K562 (cell line): Measurements from ENCODE around the gene PLPP4.

Source experiments
- EZH2 ChIP-seq: IDR thresholded peaks from 2 replicates; pipeline ENCODE4 v1.6.1; 2012; ENCODE audit warnings: low read depth, mild to moderate bottlenecking, inconsistent platforms, low read length, borderline replicate concordance
- POLR2A ChIP-seq: fragments of 450-650 bp; conservative IDR thresholded peaks from 2 replicates; pipeline ENCODE4 v1.6.1; 2016
- PTRF ChIP-seq: fragments of 450-650 bp; IDR thresholded peaks from 2 replicates; pipeline ENCODE4 v1.6.1; 2016; ENCODE audit warnings: mild to moderate bottlenecking, missing genetic modification characterization, missing compliant biosample characterization
- RNF2 ChIP-seq: sonication (generic); IDR thresholded peaks from 2 replicates; pipeline ENCODE4 v1.6.1; 2016
- ZNF165 ChIP-seq: fragments of 250-450 bp; sonication (Bioruptor Pico); IDR thresholded peaks from 2 replicates; pipeline ENCODE4 v1.4.0; 2020; ENCODE audit warnings: borderline replicate concordance

GRCh38 chr10:120453886-120454285, 3.1 kb upstream of the PLPP4 start:
- TF ChIP-seq ZNF165 (no peak), RNF2 (no peak), POLR2A (no peak), EZH2 (no peak), PTRF (no peak)
